Thoracic aorta (tissue), 2 donors: Measurements from ENCODE around the gene ZSWIM2. TPM values are rescaled to one million over a fixed set of nuclear protein-coding genes. Genes with fewer than 3 reads are reported as not detected.

Source experiments
- ATAC-seq: fragments of 150-250 bp; one replicate; pipeline ENCODE4 v1.8.0; 2017; ENCODE audit warnings: low read depth; ENCODE audit not compliant: insufficient number of reproducible peaks, low FRiP score
- DNase-seq: peaks from one replicate; pipeline ENCODE4 v3.0.0-alpha.2; 2020; ENCODE audit warnings: low spot score
- H3K27ac ChIP-seq, 2 donors: fragments of 200-600 bp; sonication (generic); 1 replicate in 1 of 2; 2 replicates in 1 of 2; pipeline ENCODE4 v1.5.1; 2016; ENCODE audit warnings: mild to moderate bottlenecking in 2 of 2, moderate library complexity in 2 of 2
- H3K27me3 ChIP-seq: fragments of 200-600 bp; sonication (generic); replicated peaks from 2 replicates; pipeline ENCODE4 v1.6.0; 2016; ENCODE audit warnings: mild to moderate bottlenecking; ENCODE audit not compliant: insufficient read depth
- H3K36me3 ChIP-seq: fragments of 200-600 bp; sonication (generic); one replicate; pipeline ENCODE4 v1.5.1; 2016
- H3K4me1 ChIP-seq, 2 donors: fragments of 200-600 bp; sonication (generic); 1 replicate in 1 of 2; 2 replicates in 1 of 2; pipeline versions ENCODE4 v1.5.1 to v1.6.0; 2016; ENCODE audit warnings: low read depth in 2 of 2, mild to moderate bottlenecking in 1 of 2; ENCODE audit not compliant: control insufficient read depth in 1 of 2
- H3K4me3 ChIP-seq: fragments of 200-600 bp; sonication (generic); 2 replicates; pipeline ENCODE4 v1.5.1; 2016; ENCODE audit warnings: mild to moderate bottlenecking
- H3K9me3 ChIP-seq: fragments of 200-600 bp; sonication (generic); 2 replicates; pipeline ENCODE4 v1.5.1; 2016
- total RNA-seq, 2 donors: library from RNA; depleted of rRNA; stranded (reverse); fragments of >200 nt; gene quantifications; one replicate each; pipeline versions ENCODE4 v1.1.0 to v1.2.3, GENCODE V29; 2016
- TF ChIP-seq, protein P1 (sequence below): fragments of 200-600 bp; sonication (generic); IDR thresholded peaks from one replicate; pipeline ENCODE4 v1.5.1; 2019; ENCODE audit warnings: antibody characterized with exemption

Gene ZSWIM2
- total RNA-seq, 2 donors from 2014 or later, result not detected

DNA sequence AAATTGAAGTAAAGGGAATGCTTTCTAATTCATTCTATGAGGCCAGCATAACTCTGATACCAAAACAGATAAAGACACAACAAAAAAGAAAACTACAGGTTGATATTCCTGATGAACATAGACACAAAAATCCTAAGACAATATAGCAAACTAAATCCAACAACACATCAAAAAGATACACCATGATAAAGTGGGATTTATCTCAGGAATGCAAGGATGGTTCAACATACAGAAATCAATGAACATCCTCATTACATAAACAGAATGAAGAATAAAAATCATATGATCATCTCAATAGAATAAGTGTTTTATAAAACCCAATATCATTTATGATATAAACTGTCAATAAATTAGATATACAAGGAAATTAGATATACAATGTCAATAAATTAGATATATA lies 65.7 kb downstream of the ZSWIM2 start:
- ATAC-seq (no peak), DNase-seq (no peak)
- TF ChIP-seq, protein P1, sequence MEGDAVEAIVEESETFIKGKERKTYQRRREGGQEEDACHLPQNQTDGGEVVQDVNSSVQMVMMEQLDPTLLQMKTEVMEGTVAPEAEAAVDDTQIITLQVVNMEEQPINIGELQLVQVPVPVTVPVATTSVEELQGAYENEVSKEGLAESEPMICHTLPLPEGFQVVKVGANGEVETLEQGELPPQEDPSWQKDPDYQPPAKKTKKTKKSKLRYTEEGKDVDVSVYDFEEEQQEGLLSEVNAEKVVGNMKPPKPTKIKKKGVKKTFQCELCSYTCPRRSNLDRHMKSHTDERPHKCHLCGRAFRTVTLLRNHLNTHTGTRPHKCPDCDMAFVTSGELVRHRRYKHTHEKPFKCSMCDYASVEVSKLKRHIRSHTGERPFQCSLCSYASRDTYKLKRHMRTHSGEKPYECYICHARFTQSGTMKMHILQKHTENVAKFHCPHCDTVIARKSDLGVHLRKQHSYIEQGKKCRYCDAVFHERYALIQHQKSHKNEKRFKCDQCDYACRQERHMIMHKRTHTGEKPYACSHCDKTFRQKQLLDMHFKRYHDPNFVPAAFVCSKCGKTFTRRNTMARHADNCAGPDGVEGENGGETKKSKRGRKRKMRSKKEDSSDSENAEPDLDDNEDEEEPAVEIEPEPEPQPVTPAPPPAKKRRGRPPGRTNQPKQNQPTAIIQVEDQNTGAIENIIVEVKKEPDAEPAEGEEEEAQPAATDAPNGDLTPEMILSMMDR, result no peak
- H3K9me3 ChIP-seq, result no peaks in the 10 kb centered on the region
- no peaks in the 10 kb centered on the region for H3K4me1 ChIP-seq
- H3K36me3 ChIP-seq, result no peaks in the 10 kb centered on the region
- no peak overlapping the region for H3K27ac ChIP-seq
- H3K27me3 ChIP-seq, result no peaks in the 10 kb centered on the region
- H3K4me3 ChIP-seq, result no peak overlapping the region

DNA sequence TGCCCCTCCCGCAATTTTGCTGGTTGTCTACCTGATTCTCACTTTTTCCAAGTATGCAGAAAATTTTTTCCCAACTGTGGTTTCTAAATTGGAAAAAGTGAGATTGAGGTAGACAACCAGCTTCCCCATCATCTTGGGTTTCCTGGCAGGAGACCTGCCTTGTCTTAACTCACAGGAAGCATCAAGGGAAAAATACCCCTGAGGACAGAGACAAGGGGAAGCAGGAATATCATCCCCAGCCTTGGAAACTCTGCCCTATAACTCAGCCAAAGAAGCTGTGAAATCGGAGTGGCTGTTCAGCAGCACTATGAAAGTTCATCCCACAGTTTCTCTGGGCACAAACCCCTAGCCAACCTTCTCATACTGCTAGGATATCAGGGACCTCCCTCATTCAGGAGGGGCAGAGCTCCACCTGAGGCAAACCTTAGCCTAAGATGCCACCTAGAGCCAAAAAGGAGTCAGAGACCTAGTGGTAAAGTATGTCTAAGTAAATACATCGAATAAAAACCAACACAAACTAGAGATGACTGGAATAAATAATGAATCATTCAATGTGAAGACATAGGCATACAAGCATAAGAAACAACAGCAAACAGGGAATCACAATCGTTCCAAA lies 68.2 kb downstream of the ZSWIM2 start:
- ATAC-seq, result no peak
- Histone ChIP-seq H3K4me3 (no peak overlapping the region), H3K27me3 (no peaks in the 10 kb centered on the region), H3K27ac (no peak overlapping the region), H3K9me3 (no peaks in the 10 kb centered on the region), H3K36me3 (no peaks in the 10 kb centered on the region), H3K4me1 (no peaks in the 10 kb centered on the region)
- TF ChIP-seq, protein P1, result no peak
- DNase-seq, result no peak

Other genes with a start within 250 kb of the ZSWIM2 start
- 1 to 10 TPM; 1.8 to 3.5 TPM for gene FAM171B, start 155.1 kb downstream of the ZSWIM2 start, total RNA-seq